Embryonic facial prominence (tissue), 1 donor: ENCODE data around the gene GOSR1.
"Not testable (repeated sequence)": the region's sequence is repeated elsewhere in the genome, so short reads cannot be mapped to it uniquely, and the experiment has no call there.

ENCODE experiments used
- DNase-seq: peaks from one replicate; pipeline ENCODE4 v3.0.0-alpha.2; 2016; ENCODE audit errors: extremely low spot score

The GOSR1 gene

DNA sequence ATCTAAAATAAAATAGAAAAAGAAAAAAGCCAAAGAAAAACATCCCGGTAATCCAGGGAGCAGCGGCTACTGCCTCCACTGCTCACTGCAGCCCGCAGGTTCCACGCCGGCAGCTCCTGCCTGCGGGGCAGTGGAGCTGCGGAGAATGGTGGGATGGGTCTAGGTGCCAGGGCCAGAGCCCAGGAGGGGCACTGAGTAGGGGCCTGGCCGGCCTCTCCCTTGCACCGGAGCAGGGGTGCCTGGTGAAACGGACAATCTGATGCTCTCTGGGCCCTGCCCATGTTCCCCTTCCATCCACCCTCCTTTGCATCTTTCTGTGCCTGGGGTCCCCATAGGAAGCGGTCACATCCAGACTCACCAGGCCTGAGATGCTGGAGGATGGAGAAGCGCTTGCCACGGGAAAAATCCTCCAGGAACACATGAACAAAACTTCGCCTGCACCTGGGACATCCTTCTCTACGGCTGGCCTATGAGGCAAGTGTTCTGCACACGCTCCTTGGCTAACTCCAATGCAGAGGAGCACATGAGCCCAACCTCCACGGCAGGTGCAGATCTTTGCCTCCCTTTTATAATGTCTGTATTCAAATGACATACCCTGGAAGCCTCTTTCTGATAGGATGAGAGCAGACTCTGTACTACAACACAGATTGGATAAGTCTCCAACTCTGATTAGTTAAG, 98.6 kb downstream of the GOSR1 start:
- DNase-seq, result not testable (repeated sequence)

DNA sequence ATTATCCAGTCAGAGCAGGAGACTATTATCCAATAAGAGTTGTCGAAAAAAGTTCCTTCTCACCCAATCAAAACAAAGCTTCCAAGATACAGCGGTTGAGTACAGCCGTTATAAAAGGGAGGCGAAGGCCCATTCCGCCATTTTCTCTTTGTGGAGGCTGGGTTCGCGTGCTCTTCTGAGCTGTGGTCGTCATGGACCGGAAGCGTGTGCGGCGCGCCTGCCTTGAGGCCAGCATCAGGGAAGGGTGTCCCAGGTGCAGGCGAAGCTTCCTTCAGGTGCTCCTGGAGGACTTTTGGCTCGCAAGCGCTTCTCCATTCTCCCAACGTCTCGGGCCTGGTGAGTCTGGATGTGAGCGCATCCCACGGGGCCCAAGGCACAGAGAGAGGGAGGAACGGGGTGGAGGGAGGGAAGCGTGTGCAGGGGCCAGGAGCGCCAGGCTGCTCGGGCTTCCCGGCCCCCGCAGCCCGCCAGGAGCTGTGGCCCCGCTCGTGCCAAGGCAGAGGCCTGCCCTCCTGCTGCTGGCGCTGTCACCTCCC, 99.2 kb downstream of the GOSR1 start:
- DNase-seq, result no peak
